Activated naive CD8-positive, alpha-beta T cell treated with anti-CD3 and anti-CD28 coated beads, Interleukin-2, amount 10 ng/mL, durations not matched to agents 7 days and 5 days (primary cell): ENCODE data around the gene IGFALS. TPM values are rescaled to one million over a fixed set of nuclear protein-coding genes. Genes with fewer than 3 reads are reported as not detected.
"Not testable (repeated sequence)": the region's sequence is repeated elsewhere in the genome, so short reads cannot be mapped to it uniquely, and the experiment has no call there.

Experiments
- ATAC-seq: fragments of 150-1000 bp; cut with Tn5 transposase; one replicate; pipeline ENCODE4 v1.10.0; 2021; ENCODE audit warnings: low read depth, moderate library complexity
- POLR2A ChIA-PET: fragments of 350-600 bp; sonication (Branson Sonifier 250); formaldehyde crosslinking; loops from one replicate; lab custom pipeline; 2021; ENCODE audit warnings: antibody characterized with exemption; lab: Charles Lee
- DNase-seq: peaks from one replicate; pipeline ENCODE4 v3.0.0; 2021
- H3K27ac Mint-ChIP-seq: one replicate; pipeline ENCODE4 v1.8.0; 2022; ENCODE audit warnings: mild to moderate bottlenecking, mixed read lengths
- H3K27me3 Mint-ChIP-seq: one replicate; pipeline ENCODE4 v1.8.0; 2022; ENCODE audit warnings: mild to moderate bottlenecking, moderate library complexity, mixed read lengths
- H3K36me3 Mint-ChIP-seq: one replicate; pipeline ENCODE4 v1.8.0; 2021; ENCODE audit warnings: mild to moderate bottlenecking, mixed read lengths
- H3K4me1 Mint-ChIP-seq: one replicate; pipeline ENCODE4 v1.8.0; 2021; ENCODE audit warnings: mixed read lengths
- H3K4me3 Mint-ChIP-seq: one replicate; pipeline ENCODE4 v1.8.0; 2022; ENCODE audit warnings: mild to moderate bottlenecking, moderate library complexity, mixed read lengths
- H3K9me3 Mint-ChIP-seq: one replicate; pipeline ENCODE4 v1.8.0; 2021; ENCODE audit warnings: mixed read lengths
- total RNA-seq, 2 experiments: library from RNA; stranded (reverse); gene quantifications; one replicate each; pipeline ENCODE4 v1.2.3, GENCODE V29; 2021

The IGFALS gene
- total RNA-seq, 2 experiments from 2014 or later = 0.23 to 0.55 TPM

- DNase-seq (no peak), ATAC-seq (no peak)
- Mint-ChIP-seq H3K4me3 (no peak overlapping the region), H3K27ac (no peak overlapping the region), H3K27me3 (no peaks in the 10 kb centered on the region), H3K36me3 (peaks cover 17% of the 10 kb centered on the region), H3K4me1 (no peaks in the 10 kb centered on the region), H3K9me3 (no peaks in the 10 kb centered on the region)
- POLR2A ChIA-PET = no interaction called here
These were observed 17.0 kb upstream of the IGFALS start for GRCh38 chr16:1810536-1810935.

- Mint-ChIP-seq H3K4me3 (no peak overlapping the region), H3K36me3 (peaks cover 18% of the 10 kb centered on the region)
These were observed 16.6 kb upstream of the IGFALS start for GRCh38 chr16:1810106-1810505.

GRCh38 chr16:1809281-1809801 is 15.8 kb upstream of the IGFALS start:
- peaks cover 18% of the 10 kb centered on the region for H3K36me3 Mint-ChIP-seq
- peak; percentile 18 for ATAC-seq
- no peak overlapping the region for H3K27ac Mint-ChIP-seq
- POLR2A ChIA-PET = no interaction called here
- H3K27me3 Mint-ChIP-seq = no peaks in the 10 kb centered on the region
- H3K4me3 Mint-ChIP-seq = no peak overlapping the region
- no peak for DNase-seq
- no peaks in the 10 kb centered on the region for H3K9me3 Mint-ChIP-seq
- H3K4me1 Mint-ChIP-seq = no peaks in the 10 kb centered on the region

More at GRCh38 chr16:1810106-1810505, 16.6 kb upstream of the IGFALS start:
- Mint-ChIP-seq H3K4me1 (no peaks in the 10 kb centered on the region), H3K27me3 (no peaks in the 10 kb centered on the region), H3K27ac (no peak overlapping the region), H3K9me3 (no peaks in the 10 kb centered on the region)
- POLR2A ChIA-PET = no interaction called here
- ATAC-seq (no peak), DNase-seq (no peak)

DNA sequence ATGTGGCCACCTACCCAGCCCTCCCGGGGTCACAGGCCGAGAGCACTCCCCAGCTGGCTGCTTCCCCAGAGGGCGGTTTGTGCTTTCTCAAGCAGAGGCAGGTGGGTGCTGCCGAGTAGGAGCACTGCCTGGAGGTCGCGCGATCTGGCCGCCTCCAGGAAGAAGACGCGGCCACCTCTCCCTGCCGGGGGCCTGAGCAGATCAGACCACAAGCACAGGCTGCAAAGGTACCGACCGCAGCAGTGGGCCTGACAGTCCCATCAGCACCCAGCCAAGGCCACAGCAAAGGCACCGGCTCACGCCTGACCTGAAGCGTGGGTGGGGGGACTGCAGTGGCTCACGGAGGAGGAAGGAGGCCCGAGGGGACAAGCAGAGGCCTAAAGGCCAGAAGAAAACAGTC is 15.2 kb upstream of the IGFALS start:
- H3K36me3 Mint-ChIP-seq = peaks cover 18% of the 10 kb centered on the region
- no peak for DNase-seq
- no peaks in the 10 kb centered on the region for H3K27me3 Mint-ChIP-seq
- H3K27ac Mint-ChIP-seq = no peak overlapping the region
- ATAC-seq = no peak
- POLR2A ChIA-PET = no interaction called here
- H3K4me1 Mint-ChIP-seq = no peaks in the 10 kb centered on the region
- H3K4me3 Mint-ChIP-seq = no peak overlapping the region
- H3K9me3 Mint-ChIP-seq = no peaks in the 10 kb centered on the region

- Mint-ChIP-seq H3K4me3 (no peak overlapping the region), H3K36me3 (peaks cover 18% of the 10 kb centered on the region), H3K27me3 (no peaks in the 10 kb centered on the region), H3K27ac (no peak overlapping the region), H3K4me1 (no peaks in the 10 kb centered on the region), H3K9me3 (no peaks in the 10 kb centered on the region)
- no peak for DNase-seq
- no peak for ATAC-seq
- POLR2A ChIA-PET = no interaction called here
These were observed 14.1 kb upstream of the IGFALS start for GRCh38 chr16:1807626-1808025.

GRCh38 chr16:1800701-1801100 is 7.2 kb upstream of the IGFALS start:
- H3K27me3 Mint-ChIP-seq = no peaks in the 10 kb centered on the region
- H3K4me1 Mint-ChIP-seq = no peaks in the 10 kb centered on the region
- DNase-seq (no peak), ATAC-seq (no peak)
- H3K27ac Mint-ChIP-seq = no peak overlapping the region
- H3K9me3 Mint-ChIP-seq = peaks cover 4% of the 10 kb centered on the region
- no peak overlapping the region for H3K4me3 Mint-ChIP-seq
- POLR2A ChIA-PET = no interaction called here
- peaks cover 5% of the 10 kb centered on the region for H3K36me3 Mint-ChIP-seq

DNA sequence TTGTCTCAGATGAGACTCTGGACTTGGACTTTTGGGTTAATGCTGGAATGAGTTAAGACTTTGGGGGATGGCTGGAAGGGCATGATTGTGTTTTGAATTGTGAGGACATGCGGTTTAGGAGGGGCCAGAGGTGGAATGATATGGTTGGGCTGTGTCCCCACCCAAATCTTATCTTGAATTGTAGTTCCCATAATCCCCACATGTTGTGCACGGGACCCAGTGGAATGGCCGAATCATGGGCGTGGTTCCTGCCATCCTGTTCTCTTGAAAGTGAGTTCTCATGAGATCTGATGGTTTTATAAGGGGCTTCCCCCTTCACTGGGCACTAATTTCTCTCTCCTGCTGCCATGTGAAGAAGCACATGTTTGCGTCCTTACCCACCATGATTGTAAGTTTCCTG is 5.8 kb upstream of the IGFALS start:
- DNase-seq, ATAC-seq, POLR2A ChIA-PET, H3K36me3 Mint-ChIP-seq, H3K4me3 Mint-ChIP-seq, H3K9me3 Mint-ChIP-seq, H3K27ac Mint-ChIP-seq, H3K27me3 Mint-ChIP-seq, H3K4me1 Mint-ChIP-seq: not testable (repeated sequence)

GRCh38 chr16:1794908-1795666 is 1.6 kb upstream of the IGFALS start:
- peaks cover 3% of the 10 kb centered on the region for H3K9me3 Mint-ChIP-seq
- no peaks in the 10 kb centered on the region for H3K27me3 Mint-ChIP-seq
- peaks cover 3% of the 10 kb centered on the region for H3K36me3 Mint-ChIP-seq
- ATAC-seq (no peak), DNase-seq (peak; percentile 24)
- no peaks in the 10 kb centered on the region for H3K4me1 Mint-ChIP-seq
- POLR2A ChIA-PET = no interaction called here
- H3K27ac Mint-ChIP-seq = no peak overlapping the region
- no peak overlapping the region for H3K4me3 Mint-ChIP-seq

GRCh38 chr16:1794221-1794871 is 841 bp upstream of the IGFALS start:
- Mint-ChIP-seq H3K4me1 (no peaks in the 10 kb centered on the region), H3K4me3 (no peak overlapping the region), H3K27me3 (no peaks in the 10 kb centered on the region), H3K36me3 (peaks cover 3% of the 10 kb centered on the region), H3K27ac (no peak overlapping the region), H3K9me3 (peaks cover 3% of the 10 kb centered on the region)
- no peak for DNase-seq
- POLR2A ChIA-PET = no interaction called here
- no peak for ATAC-seq

- Mint-ChIP-seq H3K27me3 (no peaks in the 10 kb centered on the region), H3K9me3 (no peaks in the 10 kb centered on the region), H3K36me3 (peaks cover 4% of the 10 kb centered on the region), H3K4me3 (no peak overlapping the region), H3K4me1 (peaks cover 1% of the 10 kb centered on the region), H3K27ac (no peak overlapping the region)
- DNase-seq (no peak), ATAC-seq (no peak)
- POLR2A ChIA-PET = interaction anchor here (0.5 to 1.1 kb wide), 2 partner anchors 8 to 9 kb away, joined by 3 read pairs; no protein-coding TSS in a partner anchor
These were observed 498 bp downstream of the IGFALS start for GRCh38 chr16:1792836-1793577.

GRCh38 chr16:1791943-1792812 is 1.3 kb downstream of the IGFALS start:
- ATAC-seq (no peak), DNase-seq (peak; percentile 25)
- H3K36me3 Mint-ChIP-seq = peaks cover 3% of the 10 kb centered on the region
- H3K4me3 Mint-ChIP-seq = no peak overlapping the region
- peaks cover 1% of the 10 kb centered on the region for H3K4me1 Mint-ChIP-seq
- no peaks in the 10 kb centered on the region for H3K27me3 Mint-ChIP-seq
- POLR2A ChIA-PET = interaction anchor here (1.4 kb wide), 1 partner anchor 10 kb away, joined by 5 read pairs; the partner anchor contains the start of genes NUBP2 and SPSB3
- no peak overlapping the region for H3K27ac Mint-ChIP-seq
- H3K9me3 Mint-ChIP-seq = no peaks in the 10 kb centered on the region

GRCh38 chr16:1791256-1791942 is 2.1 kb downstream of the IGFALS start:
- Mint-ChIP-seq H3K27ac (no peak overlapping the region), H3K27me3 (no peaks in the 10 kb centered on the region), H3K4me1 (peaks cover 1% of the 10 kb centered on the region), H3K36me3 (peaks cover 1% of the 10 kb centered on the region), H3K4me3 (no peak overlapping the region), H3K9me3 (no peaks in the 10 kb centered on the region)
- POLR2A ChIA-PET = interaction anchor here (1.4 kb wide), 1 partner anchor 9 kb away, joined by 5 read pairs; the partner anchor contains the start of genes NUBP2 and SPSB3
- ATAC-seq (no peak), DNase-seq (peak; percentile 28)
